Fibroblast of the conjunctiva (primary cell): ENCODE measurements around the gene ZNF564.
A peak's percentile ranks its signal among the peaks of the same experiment; 100 is the strongest.
"Not testable (repeated sequence)": the region's sequence is repeated elsewhere in the genome, so short reads cannot be mapped to it uniquely, and the experiment has no call there.

Experiments used
- DNase-seq: peaks from one replicate; pipeline ENCODE4 v3.0.0-alpha.2; 2010; ENCODE audit warnings: low read depth

Gene ZNF564

DNA sequence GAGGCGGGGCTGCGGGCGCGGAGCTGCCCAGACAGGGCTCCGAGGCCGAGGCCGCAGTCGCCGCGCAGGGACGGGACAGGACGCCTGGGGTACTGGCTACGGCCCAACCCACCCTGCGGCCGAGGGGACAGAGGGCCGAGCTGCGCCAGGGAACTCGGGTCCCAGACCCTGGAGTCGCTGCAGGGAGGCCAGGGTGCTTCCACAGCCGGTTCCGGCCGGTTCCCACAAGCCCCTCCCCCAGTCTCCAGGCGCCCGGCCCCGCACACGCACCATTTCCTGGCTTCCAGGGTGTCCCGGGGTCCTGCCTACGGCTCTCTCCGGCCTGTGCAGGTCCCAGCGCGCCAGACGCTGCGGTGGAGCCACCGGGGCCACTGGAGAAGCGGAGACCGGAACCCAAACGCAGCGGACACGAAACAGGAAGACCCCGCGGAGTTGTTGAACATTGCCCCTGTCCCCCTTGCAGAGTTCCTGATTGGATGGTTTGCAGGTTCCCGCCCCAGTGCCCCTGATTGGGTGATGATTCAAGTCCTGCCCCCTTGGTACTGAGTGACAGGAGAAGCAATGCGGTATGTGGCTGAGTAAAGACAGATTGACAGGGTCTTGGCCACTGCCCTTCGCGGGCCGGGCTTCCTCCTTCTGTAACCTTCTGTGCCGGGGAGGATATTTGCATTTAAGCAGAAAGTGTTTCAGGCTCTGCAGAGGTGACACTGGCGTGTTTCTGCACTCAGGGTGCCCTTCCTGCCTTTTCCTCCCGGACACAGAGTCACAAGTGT lies at the start of gene ZNF564:
TSS of gene ZNF564 (minus strand) at position 423 of the 773 bp plus-strand sequence. CDS start at position 273, 150 bp downstream.
- DNase-seq, result peak; percentile 96

DNA sequence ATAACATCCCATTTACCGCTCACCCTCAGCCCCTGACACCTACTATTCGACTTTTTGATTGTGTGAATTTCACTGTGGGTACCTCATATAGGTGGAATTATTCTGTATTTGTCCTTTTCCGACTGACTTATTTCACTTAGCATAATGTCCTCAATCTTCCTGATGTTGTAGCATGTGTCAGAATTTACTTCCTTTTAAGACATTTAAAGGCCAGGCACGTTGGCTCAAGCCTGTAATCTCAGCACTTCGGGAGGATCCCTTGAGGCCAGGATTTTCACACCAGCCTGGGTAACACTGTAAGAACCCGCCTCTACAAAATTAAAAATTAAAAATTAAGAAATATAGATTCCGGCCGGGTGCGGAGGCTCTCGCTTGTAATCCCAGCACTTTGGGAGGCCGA lies 46.3 kb upstream of the ZNF564 start:
- no peak for DNase-seq

DNA sequence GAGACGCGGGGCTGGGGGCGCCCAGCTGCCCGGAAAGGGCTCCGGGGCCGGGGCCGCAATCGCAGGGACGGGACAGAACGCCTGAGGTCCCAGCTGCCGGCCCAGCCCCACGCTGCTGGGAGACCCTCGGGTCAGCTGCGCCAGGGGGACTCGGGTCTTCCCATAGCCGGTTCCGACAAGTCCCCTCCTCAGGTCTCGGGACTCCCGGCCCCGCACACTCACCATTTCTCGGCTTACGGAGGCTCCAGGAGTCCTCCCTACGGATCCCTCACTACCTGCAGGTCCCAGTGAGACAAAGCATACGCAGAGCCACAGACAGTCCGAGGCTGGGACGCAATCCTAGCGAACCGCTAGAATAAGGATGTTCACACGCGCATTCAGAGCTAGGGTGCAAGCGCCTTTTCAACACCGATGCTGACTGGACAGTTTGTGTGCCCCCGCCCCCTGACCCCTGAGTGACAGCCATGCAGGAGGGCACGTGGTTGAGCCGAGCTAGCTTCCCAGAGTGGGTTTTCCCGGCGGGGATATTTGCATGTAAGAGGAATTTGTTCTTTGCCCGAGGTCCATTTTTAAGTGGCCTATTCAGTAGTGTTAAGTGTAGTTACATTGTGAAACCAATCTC lies 45.8 kb upstream of the ZNF564 start:
- DNase-seq, result no peak

DNA sequence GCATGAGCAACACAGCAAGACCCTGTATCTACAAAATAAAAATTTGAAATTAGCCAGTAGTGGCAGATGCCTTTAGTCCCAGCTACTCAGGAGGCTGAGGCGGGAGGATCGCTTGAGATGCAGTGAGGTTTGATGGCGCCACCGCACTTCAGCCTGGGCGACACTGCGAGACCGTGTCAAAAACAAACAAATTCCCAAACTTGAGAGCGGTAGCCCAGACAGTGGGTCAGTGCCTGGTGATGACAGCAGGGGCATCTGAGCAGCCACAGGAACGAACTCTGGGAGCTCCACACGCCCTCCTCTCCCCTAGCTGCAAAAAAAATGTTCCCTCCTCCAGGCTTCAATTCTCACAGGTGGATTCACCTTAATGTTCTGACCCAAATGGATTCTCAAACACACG lies 45.2 kb upstream of the ZNF564 start:
- no peak for DNase-seq

DNA sequence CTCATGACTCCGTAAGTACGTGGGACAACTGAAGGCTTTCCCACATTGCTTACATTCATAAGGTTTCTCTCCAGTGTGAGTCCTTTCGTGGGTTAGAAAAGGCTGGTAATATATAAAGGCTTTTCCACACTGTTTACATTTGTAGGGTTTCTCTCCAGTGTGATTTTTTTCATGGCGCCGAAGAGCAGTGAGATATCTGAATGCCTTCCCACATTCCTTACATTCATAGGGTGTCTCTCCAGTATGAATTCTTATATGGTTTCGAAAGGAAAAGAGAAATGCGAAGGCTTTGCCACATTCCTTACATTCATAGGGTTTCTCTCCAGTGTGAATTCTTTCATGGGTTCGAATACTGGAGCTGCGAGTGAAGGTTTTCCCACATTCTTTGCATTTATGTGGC lies 29.8 kb upstream of the ZNF564 start:
- no peak for DNase-seq

DNA sequence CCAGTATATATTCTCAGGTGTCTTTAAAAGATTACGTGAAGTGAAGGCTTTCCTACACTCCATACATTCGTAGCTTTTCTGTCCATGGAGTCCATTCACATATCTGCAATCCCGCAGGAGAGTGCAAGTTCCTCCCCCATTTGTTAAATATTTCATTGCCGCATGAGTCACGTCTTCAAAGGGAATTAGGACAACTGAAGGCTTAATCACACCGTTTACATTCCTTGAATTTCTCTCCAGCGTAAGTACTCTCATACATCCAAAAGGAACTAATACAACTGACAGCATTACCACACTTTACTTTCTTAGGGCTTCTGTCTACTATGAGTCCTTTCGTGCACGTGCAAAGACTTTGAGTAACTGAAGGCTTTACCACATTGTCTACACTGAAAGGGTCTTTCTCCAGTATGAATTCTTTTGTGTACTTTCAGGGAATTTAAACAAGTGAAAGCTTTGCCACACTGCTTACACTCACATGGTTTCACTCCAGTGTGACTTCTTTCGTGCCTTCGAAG lies 29.0 kb upstream of the ZNF564 start:
- DNase-seq, result no peak

DNA sequence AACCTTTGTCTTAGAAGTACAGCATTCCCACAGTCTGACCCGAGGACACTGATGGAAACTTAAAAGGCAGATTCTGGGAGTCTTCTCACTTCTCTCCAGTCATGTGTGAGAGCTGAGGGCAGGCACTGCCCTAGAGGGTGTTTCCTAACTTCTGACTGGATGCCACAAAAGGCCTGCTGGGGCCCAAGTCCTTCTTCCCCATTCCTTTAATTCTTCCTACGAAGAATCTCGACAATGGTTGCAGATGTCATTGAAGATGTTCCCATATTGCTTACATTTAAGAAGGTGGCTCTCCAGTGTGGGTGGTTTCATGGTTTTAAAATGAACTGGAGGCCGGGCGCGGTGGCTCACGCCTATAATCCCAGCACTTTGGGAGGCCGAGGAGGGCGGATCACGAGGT lies 27.4 kb upstream of the ZNF564 start:
- DNase-seq, result no peak

DNA sequence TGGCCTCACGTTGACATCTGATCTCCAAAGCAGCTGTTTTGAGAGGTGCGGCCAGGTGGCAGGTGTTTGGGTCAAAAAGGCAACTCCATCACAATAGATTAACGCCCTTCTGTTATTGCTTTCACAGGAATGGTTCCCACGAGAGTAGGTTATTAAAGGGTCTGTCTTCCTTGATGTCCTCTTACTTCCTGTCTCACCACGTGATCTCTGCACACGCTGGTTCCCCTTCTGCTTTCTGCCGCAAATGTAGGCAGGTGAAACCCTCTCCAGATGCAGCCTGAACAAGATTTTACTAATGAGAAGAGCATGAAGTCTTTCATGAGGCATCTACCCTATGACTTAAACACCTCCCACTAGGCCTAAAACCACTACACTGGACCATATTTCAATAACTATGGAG lies 22.8 kb upstream of the ZNF564 start:
- no peak for DNase-seq

DNA sequence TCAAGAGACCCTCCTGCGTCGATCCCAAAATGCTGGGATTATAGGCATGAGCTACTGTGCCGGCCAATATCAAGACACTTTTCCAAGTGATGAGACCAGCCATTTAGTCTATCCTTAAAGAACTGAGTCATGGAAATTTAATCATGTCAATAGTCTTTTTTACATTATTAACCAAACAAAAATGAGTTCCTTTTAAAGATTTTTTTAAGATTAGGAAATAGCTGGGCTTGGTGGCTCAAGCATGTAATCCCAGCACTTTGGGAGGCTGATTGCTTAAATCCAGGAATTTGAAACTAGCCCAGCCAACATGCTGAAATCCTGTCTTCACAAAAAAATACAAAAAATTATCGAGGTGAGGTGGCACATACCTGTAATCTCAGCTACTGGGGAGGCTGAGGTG lies 16.7 kb upstream of the ZNF564 start:
- DNase-seq, result no peak

DNA sequence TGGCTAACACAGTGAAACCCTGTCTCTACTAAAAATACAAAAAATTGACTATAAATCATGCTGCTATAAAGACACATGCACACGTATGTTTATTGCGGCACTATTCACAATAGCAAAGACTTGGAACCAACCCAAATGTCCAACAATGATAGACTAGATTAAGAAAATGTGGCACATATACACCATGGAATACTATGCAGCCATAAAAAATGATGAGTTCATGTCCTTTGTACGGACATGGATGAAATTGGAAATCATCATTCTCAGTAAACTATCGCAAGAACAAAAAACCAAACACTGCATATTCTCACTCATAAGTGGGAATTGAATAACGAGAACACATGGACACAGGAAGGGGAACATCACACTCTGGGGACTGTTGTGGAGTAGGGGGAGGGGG lies 15.1 kb upstream of the ZNF564 start:
- DNase-seq, result not testable (repeated sequence)

DNA sequence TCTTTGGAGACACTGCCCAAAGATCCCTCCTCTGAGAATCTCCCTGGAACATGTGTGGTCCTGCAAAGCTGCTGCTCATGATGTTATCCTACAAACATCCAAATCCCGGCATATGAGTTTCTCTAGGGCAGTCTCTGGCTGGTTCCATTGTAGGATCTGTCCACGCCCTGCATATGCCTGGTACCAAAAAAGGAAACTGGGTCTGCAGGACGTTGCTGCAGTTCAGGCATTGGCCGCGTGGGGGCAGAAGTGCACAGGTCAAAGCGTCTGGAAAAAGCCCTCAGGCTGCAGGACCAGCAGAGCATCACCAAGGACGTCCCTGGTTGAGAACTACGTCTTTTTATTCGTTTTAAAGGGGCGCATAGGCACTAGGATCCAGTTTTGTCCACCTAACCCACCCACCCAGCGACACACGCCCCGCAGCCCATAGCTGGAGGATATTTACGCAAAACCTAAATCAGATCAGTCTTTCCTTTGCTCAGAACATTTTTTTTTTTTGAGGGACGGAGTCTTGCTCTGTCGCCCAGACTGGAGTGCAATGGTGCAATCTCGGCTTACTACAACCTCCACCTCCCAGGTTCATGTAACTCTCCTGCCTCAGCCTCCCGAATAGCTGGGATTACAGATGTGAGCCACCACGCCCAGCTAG lies 12.9 kb upstream of the ZNF564 start:
- DNase-seq, result peak; percentile 84

DNA sequence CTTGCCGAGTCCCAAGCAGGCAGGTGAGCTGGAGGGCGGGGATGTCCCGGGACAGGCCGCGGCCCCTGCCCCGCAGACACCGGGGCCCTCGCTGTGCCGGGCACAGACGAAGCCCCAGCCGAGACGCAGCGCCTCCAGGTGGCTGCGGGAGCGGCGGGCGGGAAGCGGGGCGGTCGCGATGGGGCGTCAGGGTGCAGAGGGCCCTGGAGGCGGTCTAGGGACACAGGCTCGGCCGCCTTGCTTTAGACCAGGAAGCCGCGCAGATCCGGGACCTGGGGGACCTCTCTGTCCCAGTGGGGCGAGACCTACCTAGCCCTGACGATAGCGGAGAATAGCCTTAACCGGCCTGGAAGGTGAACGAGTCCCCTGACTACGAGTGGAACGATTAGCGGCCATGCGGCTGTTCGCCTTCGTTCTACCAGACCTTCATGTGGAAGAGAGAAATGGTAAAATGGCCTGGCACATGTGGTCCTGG lies 4.2 kb upstream of the ZNF564 start:
- DNase-seq, result no peak

DNA sequence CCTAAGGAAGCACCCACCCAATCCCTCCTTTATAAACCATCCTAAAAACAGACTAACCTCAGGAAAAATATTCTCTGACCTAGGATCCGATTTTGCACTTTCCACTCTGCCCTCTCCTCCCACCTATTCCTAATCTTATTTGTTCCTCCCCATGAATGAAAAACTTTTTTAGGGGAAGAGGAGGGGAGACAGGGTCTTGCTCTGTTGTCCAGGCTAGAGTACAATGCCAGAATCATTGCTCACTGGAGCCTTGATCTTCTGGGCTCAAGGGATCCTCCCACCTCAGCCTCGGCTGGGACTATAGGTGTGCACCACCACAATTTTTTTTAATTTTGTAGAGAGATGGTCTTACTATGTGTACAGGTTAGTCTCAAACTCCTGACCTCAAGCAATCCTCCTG lies 4.4 kb downstream of the ZNF564 start:
- no peak for DNase-seq

DNA sequence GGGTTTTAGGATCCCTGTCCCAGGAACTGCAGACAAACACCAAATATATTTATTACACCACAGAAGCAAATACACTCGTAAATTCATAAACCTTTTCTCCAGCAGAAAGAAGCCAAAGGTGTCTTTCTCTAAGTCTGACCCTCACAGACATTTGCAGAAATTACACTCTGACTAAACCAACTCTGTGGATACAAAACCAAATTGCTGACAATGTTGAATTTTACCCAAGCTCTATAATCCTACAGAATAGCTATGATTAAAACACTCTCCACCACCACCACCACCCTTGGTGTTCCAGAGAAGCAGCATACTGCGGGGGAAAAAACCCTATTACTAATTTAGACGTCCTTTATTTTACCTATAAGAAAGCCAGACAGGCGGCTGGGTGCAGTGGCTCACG lies 5.2 kb downstream of the ZNF564 start:
- no peak for DNase-seq

DNA sequence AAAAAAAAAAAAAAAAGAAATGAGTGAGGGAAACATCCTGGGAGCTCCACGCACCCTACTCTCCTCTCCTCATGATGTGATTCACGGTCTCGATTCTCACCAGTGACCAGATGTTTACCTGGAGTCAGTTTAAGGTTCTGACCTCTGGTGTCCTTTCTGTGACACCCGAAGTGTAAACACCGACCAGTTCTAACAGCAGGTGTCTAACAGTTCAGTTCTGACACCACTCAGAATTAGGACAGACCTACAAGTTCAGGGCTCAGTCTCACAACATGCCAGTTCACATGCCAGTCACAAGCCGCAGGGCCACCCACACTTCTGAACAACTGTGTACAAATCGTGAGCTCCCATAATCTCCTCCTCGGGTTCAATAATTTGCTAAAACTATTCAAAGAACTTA lies 6.0 kb downstream of the ZNF564 start:
- no peak for DNase-seq

DNA sequence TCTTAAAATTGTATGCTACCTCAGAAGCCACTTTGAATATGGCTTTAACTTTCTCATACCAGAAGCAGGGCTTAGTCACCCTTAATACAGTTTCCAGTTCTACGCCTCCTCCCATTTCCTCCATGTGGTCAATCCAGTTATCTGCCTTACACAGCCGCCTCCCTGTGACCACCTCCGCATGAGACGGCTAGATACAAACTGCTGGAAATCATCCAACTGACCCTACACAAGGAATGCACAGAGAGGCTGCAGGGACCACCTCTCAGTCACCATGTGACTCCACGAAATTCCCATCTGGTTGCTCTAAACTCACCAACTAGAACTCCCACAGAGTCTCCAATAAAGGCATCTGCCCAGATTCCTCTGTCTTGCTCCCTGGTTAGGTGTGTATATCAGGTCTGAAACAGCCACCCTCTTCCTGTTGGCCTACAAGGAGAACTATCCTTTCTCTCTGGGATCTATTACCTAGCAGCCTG lies 6.8 kb downstream of the ZNF564 start:
- DNase-seq, result no peak

DNA sequence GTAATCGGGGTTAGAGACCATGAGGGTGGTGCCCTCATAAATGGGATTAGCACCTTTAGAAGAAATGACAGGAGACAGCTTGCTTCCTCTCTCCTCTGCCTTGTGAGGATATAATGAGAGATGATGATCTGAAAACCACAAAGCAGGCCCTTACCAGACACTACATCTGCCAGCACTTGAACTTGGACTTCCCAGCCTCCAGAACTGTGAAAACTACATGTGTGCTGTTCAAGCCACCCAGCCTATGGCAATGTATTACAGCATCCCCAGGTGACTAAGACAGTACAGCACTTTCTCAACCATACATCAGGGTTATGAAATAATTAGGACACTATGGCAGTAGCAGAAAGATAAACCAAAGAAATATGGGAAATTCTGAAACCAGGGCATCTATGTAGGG lies 7.4 kb downstream of the ZNF564 start:
- DNase-seq, result no peak

DNA sequence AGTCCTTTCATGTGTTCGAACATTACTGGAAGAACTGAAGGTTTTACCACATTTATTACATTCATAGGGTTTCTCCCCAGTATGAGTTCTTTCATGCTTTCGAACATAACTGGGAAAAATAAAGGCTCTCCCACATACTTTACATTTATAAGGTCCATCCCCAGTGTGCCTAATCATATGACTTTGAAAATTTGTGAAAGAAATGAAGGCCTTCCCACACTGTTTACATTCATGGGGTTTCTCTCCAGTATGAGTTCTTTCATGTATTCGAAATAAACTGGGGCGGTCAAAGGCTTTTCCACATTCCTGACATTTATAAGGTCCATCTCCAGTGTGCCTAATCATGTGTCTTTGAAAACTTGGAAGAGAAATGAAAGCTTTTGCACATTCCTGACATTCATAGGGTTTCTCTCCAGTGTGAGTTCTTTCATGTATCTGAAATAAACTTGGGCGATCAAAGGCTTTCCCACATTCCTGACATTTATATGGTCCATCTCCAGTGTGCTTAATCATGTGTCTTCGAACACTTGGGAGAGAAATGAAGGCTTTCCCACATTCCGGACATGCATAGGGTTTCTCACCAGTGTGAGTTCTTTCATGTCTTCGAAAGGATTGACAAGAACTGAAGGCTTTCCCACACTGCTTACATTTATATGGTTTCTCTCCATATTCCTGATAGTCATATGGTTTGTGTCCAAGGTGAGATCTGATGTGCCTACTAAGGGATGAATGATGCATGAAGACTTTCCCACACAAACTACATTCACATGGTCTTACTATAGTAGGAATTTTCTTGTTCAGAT lies 24.0 kb downstream of the ZNF564 start:
- peak; percentile 2 for DNase-seq

DNA sequence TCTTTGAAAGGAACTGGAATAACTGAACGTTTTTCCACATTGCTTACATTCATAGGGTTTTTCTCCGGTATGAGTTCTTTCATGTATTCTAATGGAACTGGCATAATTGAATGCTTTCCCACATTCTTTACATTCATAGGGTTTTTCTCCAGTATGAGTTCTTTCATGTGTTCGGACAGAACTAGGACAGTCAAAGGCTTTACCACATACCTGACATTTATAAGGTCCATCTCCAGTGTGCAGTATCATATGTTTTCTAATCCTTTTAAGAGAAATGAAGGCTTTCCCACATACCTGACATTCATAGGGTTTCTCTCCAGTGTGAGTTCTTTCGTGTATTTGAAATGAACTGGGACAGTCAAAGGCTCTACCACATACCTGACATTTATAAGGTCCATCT lies 24.7 kb downstream of the ZNF564 start:
- no peak for DNase-seq

DNA sequence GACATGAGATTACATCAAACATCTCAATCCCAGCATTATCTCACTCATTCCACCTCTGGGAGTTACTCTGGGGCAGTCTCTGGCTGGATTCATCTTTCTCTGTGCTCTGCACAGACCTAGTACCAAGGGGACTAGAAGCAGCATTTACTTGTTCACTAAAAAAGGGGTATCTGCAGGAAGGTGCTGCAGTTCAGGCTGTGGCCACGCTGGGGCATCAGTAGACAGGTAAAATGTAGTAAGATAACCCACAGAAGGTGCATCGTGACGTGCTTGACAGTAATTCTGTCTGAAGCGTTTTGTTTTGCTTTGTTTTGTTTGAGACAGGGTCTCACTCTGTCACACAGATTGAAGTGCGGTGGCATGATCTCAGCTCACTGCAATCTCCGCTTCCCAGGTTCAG lies 29.3 kb downstream of the ZNF564 start:
- DNase-seq, result no peak

DNA sequence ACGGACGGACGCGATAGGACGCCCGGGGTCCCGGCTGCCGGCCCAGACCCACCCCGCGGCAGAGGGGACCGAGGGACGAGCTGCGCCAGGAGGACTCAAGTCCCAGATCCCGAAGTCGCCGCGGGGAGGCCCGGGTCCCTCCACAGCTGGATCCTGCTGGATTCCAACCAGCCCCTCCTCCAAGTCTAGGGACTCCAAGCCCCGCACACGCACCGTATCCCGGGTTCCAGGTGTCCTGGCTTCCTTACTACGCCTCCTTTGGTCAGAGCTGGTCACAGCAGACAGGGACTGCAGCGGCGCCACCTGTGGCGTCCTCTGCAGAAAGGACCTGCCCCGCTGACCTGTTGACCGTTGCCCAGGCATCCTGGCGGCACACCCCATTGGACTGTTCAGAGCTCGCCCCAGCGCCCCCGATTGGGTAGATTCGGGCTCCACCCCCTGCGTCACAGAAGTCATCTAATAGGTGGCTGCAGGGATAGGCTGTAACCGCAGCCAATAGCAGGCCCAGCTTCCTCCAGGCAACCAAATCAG lies 37.7 kb downstream of the ZNF564 start:
- DNase-seq, result no peak

DNA sequence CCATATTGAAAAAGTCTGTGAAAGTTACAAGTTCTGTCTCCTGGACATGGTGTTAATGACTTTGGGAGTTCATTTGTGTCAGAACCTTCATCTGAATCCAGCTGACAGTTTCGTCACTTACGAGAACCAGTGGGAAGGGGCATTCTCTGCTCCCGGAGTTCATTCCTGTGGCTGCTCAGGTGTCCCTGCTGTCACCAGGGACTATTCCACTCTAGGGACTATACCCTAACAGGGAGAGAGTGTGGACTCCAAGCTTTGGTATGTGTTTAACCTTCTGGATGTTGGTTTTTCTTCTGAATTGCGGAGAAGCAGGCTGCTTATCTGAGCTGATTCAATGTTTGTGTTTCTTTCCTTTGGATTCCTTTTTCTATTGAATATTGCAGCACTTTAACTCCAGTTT lies 54.2 kb downstream of the ZNF564 start:
- DNase-seq, result no peak
